Measurements from ENCODE around the gene CYP8B1. TPM values are rescaled to one million over a fixed set of nuclear protein-coding genes. Genes with fewer than 3 reads are reported as not detected.

The CYP8B1 gene
- total RNA-seq, 1 donor from 2014 or later, result not detected

- H3K27me3 Mint-ChIP-seq (ENCODE audit: low read depth), result no peaks in the 10 kb centered on the region
- H3K4me1 Mint-ChIP-seq, result peaks cover 24% of the 10 kb centered on the region
- H3K4me3 Mint-ChIP-seq, result no peak overlapping the region
- TF ChIP-seq CTCF (IDR thresholded peaks at IDR 0.05; ENCODE audit: unreplicated experiment), result no peak
- no peaks in the 10 kb centered on the region for H3K9me3 Mint-ChIP-seq
- H3K36me3 Mint-ChIP-seq, result no peaks in the 10 kb centered on the region
- H3K27ac Mint-ChIP-seq, result no peak overlapping the region
- no peak for DNase-seq (ENCODE audit: low spot score in 2 of 2, unreplicated experiment in 2 of 2)
These were observed 25.4 kb downstream of the CYP8B1 start for GRCh38 chr3:42850263-42850662.

DNA sequence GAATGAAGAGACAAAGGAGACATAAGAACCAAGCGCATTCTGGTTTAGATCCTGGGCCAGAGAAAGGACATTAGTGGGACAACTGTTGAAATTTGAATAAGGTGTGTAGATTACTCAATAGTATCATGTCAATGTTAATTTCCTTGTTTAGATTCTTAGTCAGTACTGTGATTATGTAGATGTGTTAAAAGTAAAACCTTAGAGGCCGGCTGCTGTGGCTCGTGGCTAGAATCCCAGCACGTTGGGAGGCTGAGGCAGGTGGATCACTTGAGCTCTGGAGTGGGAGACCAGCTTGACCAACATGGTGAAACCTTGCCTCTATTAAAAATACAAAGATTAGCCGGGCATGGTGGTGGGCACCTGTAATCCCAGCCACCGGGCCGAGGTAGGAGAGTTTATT lies 26.7 kb downstream of the CYP8B1 start:
- no peak for DNase-seq (ENCODE audit: low spot score in 2 of 2, unreplicated experiment in 2 of 2)
- Mint-ChIP-seq H3K36me3 (no peaks in the 10 kb centered on the region), H3K27ac (no peak overlapping the region), H3K4me3 (no peak overlapping the region), H3K9me3 (no peaks in the 10 kb centered on the region), H3K4me1 (peaks cover 24% of the 10 kb centered on the region), H3K27me3 (ENCODE audit: low read depth) (no peaks in the 10 kb centered on the region)
- no peak for TF ChIP-seq CTCF (IDR thresholded peaks at IDR 0.05; ENCODE audit: unreplicated experiment)

GRCh38 chr3:42847731-42848130 lies 27.9 kb downstream of the CYP8B1 start:
- no peaks in the 10 kb centered on the region for H3K27me3 Mint-ChIP-seq (ENCODE audit: low read depth)
- no peak for DNase-seq (ENCODE audit: low spot score in 2 of 2, unreplicated experiment in 2 of 2)
- H3K36me3 Mint-ChIP-seq, result no peaks in the 10 kb centered on the region
- H3K4me3 Mint-ChIP-seq, result no peak overlapping the region
- no peak for TF ChIP-seq CTCF (IDR thresholded peaks at IDR 0.05; ENCODE audit: unreplicated experiment)
- no peak overlapping the region for H3K27ac Mint-ChIP-seq
- peaks cover 20% of the 10 kb centered on the region for H3K4me1 Mint-ChIP-seq
- no peaks in the 10 kb centered on the region for H3K9me3 Mint-ChIP-seq

GRCh38 chr3:42846685-42847522 lies 28.8 kb downstream of the CYP8B1 start:
- no peaks in the 10 kb centered on the region for H3K27me3 Mint-ChIP-seq (ENCODE audit: low read depth)
- no peak overlapping the region for H3K27ac Mint-ChIP-seq
- H3K4me1 Mint-ChIP-seq, result peaks cover 13% of the 10 kb centered on the region
- H3K36me3 Mint-ChIP-seq, result no peaks in the 10 kb centered on the region
- no peak overlapping the region for H3K4me3 Mint-ChIP-seq
- no peak for DNase-seq (ENCODE audit: low spot score in 2 of 2, unreplicated experiment in 2 of 2)
- TF ChIP-seq CTCF (IDR thresholded peaks at IDR 0.05; ENCODE audit: unreplicated experiment), result no peak
- H3K9me3 Mint-ChIP-seq, result no peaks in the 10 kb centered on the region

GRCh38 chr3:42844815-42845214 lies 30.9 kb downstream of the CYP8B1 start:
- Mint-ChIP-seq H3K27ac (no peak overlapping the region), H3K4me3 (no peak overlapping the region), H3K36me3 (no peaks in the 10 kb centered on the region), H3K27me3 (ENCODE audit: low read depth) (no peaks in the 10 kb centered on the region), H3K4me1 (peaks cover 13% of the 10 kb centered on the region), H3K9me3 (no peaks in the 10 kb centered on the region)
- DNase-seq (ENCODE audit: low spot score in 2 of 2, unreplicated experiment in 2 of 2), result no peak
- TF ChIP-seq CTCF (IDR thresholded peaks at IDR 0.05; ENCODE audit: unreplicated experiment), result no peak

Data from mesothelial cell of epicardium (in vitro differentiated cells).